ENCODE data around the gene JAG2. TPM values are rescaled to one million over a fixed set of nuclear protein-coding genes. Genes with fewer than 3 reads are reported as not detected.

JAG2 gene
- total RNA-seq, 1 donor from 2014 or later, result 7.5 TPM

DNA sequence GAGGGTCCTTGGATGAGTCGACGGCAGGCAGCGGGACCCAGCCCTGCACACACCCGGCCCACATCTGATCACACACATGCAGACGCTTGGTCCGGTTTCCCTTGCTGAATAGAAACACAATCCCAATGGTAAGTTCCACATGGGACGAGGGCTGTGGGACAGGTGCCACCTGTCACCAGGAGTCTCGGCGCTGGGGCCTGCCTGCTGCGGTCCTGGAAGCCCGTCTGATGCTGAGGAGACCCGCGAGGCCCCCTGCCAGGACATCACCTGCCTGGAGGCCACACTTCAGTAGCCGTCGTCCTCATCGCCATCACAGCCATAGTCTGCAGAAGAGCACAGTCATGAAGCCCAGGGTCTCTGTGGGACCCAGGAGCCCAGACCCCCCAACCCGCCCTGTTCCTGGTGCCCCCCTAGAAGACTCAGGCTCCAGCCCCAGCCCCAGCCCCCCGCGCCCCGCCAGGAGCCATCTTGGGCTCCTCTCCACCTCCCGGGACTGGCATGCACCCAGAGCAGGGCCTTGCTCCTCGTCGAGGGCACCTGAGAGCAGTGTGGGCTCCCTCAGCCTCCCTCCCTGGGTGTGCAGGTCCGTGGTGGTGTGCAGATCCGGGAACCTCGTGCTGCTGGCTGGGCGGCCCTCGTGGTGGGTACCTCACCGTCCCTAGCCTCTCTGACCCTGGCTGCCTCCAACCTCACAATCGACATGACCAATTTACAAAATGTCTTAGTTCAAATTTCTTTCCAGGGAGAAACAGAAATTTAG is 41.9 kb upstream of the JAG2 start:
- Mint-ChIP-seq H3K4me1 (ENCODE audit: unreplicated experiment) (peaks cover 11% of the 10 kb centered on the region), H3K9me3 (ENCODE audit: unreplicated experiment) (no peaks in the 10 kb centered on the region), H3K4me3 (ENCODE audit: unreplicated experiment) (no peak overlapping the region), H3K36me3 (ENCODE audit: unreplicated experiment) (peaks cover 6% of the 10 kb centered on the region), H3K27ac (ENCODE audit: unreplicated experiment) (no peak overlapping the region), H3K27me3 (ENCODE audit: unreplicated experiment) (no peaks in the 10 kb centered on the region)
- TF ChIP-seq, protein P1, sequence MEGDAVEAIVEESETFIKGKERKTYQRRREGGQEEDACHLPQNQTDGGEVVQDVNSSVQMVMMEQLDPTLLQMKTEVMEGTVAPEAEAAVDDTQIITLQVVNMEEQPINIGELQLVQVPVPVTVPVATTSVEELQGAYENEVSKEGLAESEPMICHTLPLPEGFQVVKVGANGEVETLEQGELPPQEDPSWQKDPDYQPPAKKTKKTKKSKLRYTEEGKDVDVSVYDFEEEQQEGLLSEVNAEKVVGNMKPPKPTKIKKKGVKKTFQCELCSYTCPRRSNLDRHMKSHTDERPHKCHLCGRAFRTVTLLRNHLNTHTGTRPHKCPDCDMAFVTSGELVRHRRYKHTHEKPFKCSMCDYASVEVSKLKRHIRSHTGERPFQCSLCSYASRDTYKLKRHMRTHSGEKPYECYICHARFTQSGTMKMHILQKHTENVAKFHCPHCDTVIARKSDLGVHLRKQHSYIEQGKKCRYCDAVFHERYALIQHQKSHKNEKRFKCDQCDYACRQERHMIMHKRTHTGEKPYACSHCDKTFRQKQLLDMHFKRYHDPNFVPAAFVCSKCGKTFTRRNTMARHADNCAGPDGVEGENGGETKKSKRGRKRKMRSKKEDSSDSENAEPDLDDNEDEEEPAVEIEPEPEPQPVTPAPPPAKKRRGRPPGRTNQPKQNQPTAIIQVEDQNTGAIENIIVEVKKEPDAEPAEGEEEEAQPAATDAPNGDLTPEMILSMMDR (IDR thresholded peaks at IDR 0.05), result no peak
- no peak for DNase-seq (ENCODE audit: extremely low spot score, unreplicated experiment)

DNA sequence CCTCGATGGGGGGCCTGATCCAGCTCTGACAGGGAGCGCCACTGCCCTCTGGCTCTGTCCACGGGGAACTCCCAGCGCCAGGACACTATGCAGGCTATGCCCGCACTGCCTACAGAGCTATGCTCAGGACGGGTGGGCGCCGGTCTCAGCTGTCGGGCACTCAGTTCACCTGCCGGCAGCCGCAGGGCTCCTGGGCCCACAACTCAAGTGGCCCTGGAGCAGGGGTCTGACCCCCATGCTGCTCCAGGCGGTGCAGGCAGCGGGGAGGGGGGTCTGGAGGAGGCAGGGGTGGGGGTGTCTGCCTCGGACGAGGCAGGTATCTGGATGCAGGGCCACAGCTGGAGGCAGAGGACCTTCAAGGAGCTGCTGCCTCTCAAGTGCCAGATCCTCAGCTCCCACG is 41.1 kb upstream of the JAG2 start:
- TF ChIP-seq, protein P1 (IDR thresholded peaks at IDR 0.05), result no peak
- no peak overlapping the region for H3K4me3 Mint-ChIP-seq (ENCODE audit: unreplicated experiment)
- H3K9me3 Mint-ChIP-seq (ENCODE audit: unreplicated experiment), result no peaks in the 10 kb centered on the region
- H3K27me3 Mint-ChIP-seq (ENCODE audit: unreplicated experiment), result no peaks in the 10 kb centered on the region
- H3K4me1 Mint-ChIP-seq (ENCODE audit: unreplicated experiment), result peaks cover 15% of the 10 kb centered on the region
- peaks cover 6% of the 10 kb centered on the region for H3K36me3 Mint-ChIP-seq (ENCODE audit: unreplicated experiment)
- no peak for DNase-seq (ENCODE audit: extremely low spot score, unreplicated experiment)
- no peak overlapping the region for H3K27ac Mint-ChIP-seq (ENCODE audit: unreplicated experiment)

DNA sequence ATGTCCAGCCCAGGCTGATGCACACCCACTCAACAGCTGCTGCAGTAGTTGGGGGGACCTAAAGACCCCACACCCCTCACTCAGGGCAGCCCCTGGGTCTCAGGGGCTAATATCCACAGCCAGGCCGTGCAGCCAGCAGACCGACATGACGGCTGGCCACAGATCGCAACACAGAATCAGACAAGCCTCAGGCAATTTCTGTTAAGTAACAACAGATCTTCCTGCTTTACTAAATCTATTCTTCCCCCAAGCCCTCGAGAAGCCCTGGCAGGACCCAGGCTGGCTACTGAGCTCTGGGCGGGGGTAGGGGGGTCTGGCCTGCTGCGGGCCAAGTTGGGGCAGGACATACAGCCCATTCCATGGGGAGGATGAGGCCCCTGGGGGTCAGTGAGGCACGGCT is 40.5 kb upstream of the JAG2 start:
- Mint-ChIP-seq H3K4me3 (ENCODE audit: unreplicated experiment) (no peak overlapping the region), H3K36me3 (ENCODE audit: unreplicated experiment) (peaks cover 6% of the 10 kb centered on the region), H3K27ac (ENCODE audit: unreplicated experiment) (no peak overlapping the region), H3K27me3 (ENCODE audit: unreplicated experiment) (no peaks in the 10 kb centered on the region), H3K9me3 (ENCODE audit: unreplicated experiment) (no peaks in the 10 kb centered on the region), H3K4me1 (ENCODE audit: unreplicated experiment) (peaks cover 15% of the 10 kb centered on the region)
- TF ChIP-seq, protein P1 (IDR thresholded peaks at IDR 0.05), result no peak
- no peak for DNase-seq (ENCODE audit: extremely low spot score, unreplicated experiment)

DNA sequence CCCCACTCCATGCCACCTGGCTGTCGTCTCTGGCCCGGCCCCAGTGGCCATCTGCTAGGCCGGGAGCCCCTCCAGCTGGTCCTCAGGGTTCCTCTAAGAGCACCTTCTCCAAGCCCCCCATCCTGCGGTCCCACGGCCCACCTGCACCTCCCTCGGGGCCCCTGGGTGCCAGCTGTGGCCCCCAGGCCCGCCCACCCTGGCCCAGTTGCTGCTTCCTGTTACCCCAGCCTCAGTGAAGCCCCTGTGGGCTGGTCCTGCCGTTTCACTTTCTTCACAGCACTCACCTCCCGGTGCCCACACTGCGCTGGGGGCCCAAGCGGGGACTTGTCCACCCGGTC is 40.1 kb upstream of the JAG2 start:
- TF ChIP-seq, protein P1 (IDR thresholded peaks at IDR 0.05), result no peak
- Mint-ChIP-seq H3K27ac (ENCODE audit: unreplicated experiment) (no peak overlapping the region), H3K4me3 (ENCODE audit: unreplicated experiment) (no peak overlapping the region), H3K27me3 (ENCODE audit: unreplicated experiment) (no peaks in the 10 kb centered on the region), H3K4me1 (ENCODE audit: unreplicated experiment) (peaks cover 15% of the 10 kb centered on the region), H3K36me3 (ENCODE audit: unreplicated experiment) (peaks cover 6% of the 10 kb centered on the region), H3K9me3 (ENCODE audit: unreplicated experiment) (no peaks in the 10 kb centered on the region)
- DNase-seq (ENCODE audit: extremely low spot score, unreplicated experiment), result no peak

DNA sequence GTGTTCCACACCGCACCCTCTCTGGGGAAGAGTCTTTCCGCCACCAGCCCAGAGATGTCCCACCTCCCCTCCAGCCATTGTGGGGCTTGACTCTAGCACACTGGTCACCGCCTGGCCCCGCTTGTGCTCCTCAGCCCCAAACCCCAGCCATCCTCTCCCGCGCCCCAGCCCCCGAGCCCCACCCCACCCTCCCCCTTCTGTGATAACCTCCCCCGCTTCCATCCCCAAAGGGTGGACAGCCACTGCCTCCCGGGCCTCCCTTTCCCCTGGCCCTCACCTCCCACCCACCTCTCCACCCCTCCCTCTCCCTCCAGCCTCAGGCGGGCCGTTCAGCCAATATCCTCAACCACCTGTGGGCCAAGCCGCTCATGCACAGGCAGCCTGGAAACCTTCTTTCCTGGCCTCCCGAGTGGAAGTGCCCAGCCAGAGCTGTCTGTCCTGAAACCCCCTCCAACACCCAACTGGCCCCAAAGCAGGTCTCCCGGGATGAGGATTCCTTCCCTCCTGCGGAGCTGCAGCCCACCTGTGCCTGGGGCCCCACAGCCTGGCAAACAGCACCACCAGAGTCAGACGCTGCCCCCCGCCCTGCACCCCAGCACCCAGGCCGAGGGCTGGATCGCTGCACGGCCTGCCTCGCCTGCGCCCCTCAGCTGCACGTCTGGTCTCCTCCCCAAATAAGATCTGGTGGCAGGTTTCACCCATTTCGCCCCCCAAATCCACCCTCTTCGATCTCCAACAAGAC is 39.6 kb upstream of the JAG2 start:
- TF ChIP-seq, protein P1 (IDR thresholded peaks at IDR 0.05), result no peak
- H3K36me3 Mint-ChIP-seq (ENCODE audit: unreplicated experiment), result peaks cover 5% of the 10 kb centered on the region
- no peaks in the 10 kb centered on the region for H3K9me3 Mint-ChIP-seq (ENCODE audit: unreplicated experiment)
- DNase-seq (ENCODE audit: extremely low spot score, unreplicated experiment), result no peak
- no peaks in the 10 kb centered on the region for H3K27me3 Mint-ChIP-seq (ENCODE audit: unreplicated experiment)
- H3K27ac Mint-ChIP-seq (ENCODE audit: unreplicated experiment), result no peak overlapping the region
- peaks cover 11% of the 10 kb centered on the region for H3K4me1 Mint-ChIP-seq (ENCODE audit: unreplicated experiment)
- H3K4me3 Mint-ChIP-seq (ENCODE audit: unreplicated experiment), result no peak overlapping the region

All from osteocyte (in vitro differentiated cells).